Amniotic epithelial cell (primary cell): Measurements from ENCODE around the gene ATXN2.
"Not testable (repeated sequence)": the region's sequence is repeated elsewhere in the genome, so short reads cannot be mapped to it uniquely, and the experiment has no call there.

Experiments used
- DNase-seq: peaks from one replicate; pipeline ENCODE4 v3.0.0-alpha.2; 2010; ENCODE audit warnings: low read depth

ATXN2 gene

DNA sequence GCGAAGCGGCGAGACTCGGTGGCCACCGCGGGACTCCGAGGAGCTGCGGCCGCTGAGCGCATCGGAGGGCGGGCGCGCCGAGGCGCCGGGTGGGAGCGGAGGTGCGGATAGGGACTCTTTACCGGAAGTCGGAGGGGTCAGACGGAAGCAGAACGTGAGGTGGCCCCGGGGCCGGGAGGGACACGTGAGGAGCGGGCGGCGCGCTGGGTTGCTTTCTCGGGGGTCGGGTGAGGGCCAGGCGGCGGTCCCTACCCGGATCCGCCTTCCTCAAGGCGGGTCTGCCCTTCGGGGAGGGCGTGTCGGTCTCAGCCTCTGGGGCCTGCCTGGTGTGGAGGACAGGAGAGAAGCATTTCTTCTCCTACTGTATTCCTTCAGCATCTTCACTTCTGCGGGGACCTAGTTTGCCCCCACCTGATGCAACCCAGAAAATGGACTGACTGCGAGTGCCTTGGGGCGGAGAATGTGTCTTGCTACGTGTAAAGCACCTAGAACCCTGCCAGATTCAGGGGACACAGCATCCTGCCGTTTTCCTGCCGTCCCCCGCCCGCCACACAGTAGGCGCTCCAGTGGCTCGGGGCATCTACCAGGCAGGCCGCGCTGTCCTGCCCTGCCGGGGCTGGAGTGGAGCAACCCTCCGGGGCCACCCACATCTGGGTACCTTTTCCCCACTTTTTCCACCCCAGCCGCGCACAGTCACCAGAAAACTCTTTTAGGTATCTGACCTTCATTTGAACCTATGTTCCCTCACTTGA is 514 bp upstream of the ATXN2 start:
- peak; percentile 91 for DNase-seq

DNA sequence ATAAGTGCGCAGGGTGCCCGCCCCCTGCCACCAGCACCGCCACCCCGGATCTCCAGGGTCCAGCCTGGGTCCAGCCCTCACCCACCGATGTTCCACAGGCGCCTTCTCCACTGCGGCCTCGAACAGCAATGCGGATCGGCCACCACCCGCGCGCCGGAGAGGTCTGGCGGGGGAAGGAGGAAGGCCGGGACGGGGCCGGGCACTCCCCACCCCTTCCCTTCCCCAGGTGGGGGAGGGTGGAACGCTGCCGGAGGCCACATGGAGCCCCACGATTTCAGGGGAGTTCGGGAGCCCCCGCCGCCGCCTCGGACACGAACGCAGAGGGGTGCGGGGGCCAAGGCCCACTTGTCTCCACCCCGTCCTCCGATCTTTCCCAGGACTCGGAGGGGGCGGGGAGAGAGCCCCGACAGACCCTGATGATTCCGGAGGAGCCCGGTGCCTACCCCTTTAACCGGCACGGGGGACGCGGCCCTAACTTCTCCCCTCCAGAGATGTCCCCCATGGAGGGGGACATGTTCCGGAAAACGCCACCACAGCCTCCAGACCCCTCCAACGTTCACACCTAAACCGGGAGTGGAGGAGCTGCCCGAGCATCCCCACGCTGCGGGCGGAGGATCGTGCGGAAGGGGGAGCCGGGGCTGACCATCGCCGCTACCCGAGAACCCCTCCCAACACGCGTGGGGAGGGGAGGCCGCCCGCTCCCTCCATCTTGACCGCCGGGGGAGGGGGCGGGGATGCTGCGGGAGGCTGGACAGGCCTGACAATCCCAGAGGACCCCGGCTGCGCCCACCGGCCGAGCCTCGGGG is 1.1 kb downstream of the ATXN2 start:
- peak; percentile 43 for DNase-seq

DNA sequence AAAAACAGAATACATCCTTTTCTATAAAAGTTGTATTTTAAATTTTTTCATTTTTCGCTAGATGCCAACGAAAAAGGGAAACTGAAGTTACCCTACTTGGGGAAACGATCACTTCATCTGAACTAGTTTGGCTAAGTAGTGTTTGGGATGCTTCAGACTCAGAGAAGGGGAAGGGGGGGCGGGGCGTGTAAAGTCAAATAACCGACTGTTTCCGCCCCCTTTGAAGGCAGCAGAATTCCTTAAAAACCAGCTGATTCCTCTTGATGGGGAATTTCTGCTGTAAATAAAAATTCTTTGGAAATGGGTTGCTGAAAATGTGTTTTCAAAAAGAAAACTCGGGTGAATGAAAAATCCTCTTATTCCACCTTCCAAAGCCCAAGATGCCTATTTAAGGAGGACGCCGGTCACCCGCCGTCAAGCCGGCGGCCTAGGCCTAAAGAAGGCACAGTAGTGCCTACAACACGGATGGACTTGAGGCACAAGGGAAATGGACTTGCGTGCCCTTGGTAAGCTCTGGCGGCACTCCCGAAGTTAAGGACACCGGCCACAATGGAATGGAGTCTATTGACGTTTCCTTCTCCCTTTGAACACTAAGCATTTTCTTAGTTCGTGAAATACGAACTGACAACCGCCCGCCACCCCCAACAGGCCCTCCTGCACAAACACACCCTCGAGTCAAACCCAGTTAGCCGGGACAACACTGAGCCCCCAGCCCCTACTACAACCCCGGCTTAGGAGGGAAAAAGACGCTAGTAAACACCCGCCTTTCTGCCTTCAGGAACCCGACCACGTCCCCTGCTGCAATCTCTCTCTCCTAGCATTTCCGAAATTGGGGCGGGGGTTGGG is 1.9 kb downstream of the ATXN2 start:
- peak; percentile 59 for DNase-seq

DNA sequence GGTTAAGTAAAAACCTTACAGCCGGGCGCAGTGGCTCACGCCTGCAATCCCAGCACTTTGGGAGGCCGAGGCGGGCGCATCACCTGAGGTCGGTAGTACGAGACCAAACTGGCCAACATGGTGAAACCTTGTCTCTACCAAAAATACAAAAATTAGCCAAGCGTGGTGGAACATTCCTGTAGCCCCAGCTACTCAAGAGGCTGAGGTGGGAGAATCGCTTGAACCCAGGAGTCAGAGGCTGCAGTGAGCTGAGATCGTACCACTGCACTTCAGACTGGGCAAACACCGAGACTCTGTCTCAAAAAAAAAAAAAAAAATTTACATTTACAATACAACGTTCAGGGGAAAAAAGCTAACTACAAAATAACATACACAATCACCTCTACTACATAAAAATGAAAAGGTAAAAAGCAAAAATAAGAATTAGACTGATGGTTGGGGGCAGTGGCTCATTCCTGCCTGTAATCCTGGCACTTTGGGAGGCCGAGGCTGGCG is 3.7 kb downstream of the ATXN2 start:
- not testable (repeated sequence) for DNase-seq

DNA sequence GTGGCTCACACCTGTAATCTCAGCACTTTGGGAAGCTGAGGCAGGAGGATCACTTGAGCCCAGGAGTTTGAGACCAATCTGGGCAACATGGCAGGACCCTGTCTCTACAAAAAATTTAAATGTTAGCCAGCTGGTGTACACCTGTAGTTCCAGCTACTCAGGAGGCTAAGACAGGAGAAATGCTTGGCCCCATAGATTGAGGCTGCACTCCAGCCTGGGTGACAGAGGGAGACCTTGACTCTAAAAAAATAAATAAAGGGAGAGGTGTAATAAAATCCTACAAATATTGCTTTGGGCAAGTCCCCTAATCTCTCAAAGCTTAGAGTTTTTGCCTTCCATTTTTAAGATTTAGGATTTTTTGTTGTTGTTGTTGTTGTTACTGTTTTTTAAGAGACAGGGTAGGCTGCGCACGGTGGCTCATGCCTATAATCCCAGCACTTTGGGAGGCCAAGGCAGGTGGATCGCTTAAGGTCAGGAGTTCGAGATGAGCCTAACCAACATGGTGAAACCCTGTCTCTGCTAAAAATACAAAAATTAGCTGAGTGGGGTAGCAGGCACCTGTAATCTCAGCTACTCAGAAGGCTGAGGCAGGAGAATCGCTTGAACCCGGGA is 7.6 kb downstream of the ATXN2 start:
- DNase-seq = not testable (repeated sequence)

DNA sequence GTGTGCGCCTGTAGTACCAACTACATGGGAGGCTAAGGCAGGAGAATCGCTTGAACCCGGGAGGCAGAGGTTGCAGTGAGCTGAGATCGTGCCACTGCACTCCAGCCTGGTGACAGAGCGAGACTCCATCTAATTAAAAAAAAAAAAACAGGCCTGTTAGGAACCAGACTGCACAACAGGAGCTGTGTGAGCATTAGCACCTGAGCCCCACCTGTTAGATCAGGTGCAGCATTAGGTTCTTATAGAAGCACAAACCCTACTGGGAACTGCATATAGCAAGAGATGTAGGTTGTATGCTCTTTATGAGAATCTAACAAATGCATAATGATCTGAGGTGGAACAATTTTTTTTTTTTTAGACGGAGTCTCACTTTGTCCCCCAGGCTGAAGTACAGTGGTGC is 8.6 kb downstream of the ATXN2 start:
- DNase-seq = no peak

DNA sequence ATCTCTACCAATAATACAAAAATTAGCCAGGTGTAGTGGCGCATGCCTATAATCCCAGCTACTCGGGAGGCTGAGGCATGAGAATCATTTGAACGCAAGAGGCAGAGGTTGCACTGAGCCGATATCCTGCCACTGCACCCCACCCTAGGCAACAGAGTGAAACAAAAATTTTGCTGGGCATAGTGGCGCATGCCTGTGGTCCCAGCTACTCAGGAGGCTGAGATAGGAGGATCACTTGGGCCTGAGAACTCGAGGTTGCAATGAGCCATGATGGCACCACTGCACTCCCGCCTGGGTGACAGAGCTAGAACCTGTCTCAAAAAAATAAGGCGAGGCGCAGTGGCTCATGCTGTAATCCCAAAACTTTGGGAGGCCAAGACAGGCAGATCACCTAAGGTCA is 9.5 kb downstream of the ATXN2 start:
- no peak for DNase-seq

DNA sequence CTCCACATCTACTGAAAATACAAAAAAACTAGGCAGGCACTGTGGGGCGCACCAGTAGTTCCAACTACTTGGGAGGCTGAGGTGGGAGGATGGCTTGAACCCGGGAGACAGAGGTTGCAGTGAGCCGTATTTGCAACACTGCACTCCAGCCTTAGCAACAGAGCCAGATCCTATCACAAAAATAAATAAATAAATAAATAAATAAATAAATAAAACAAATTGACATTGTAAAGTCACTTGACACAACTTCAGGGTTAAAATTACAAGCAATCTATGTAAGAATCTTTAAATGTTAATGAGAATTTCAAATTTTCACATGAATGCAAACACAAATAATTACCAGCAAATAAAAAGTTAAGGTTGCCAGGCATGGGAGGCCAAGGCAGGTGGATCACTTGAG is 11.1 kb downstream of the ATXN2 start:
- no peak for DNase-seq

DNA sequence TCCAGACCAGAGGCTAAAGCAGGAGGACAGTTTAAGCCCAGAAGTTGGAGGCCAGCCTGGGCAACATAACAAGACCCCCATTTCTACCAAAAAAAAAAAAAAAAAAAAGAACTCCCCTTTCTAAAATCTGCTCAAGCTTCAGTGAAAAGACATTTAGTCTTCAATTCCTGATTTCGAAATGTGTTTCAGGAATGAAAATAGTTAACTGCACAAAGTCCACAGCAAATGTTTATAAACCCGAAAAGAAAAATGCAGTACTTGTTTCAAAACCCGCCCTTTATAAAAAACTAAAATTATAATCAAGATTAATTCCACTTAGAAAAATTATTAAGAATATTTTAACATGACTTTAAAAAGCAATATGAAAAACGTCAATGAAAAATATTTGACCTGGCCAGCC is 12.1 kb downstream of the ATXN2 start:
- no peak for DNase-seq

DNA sequence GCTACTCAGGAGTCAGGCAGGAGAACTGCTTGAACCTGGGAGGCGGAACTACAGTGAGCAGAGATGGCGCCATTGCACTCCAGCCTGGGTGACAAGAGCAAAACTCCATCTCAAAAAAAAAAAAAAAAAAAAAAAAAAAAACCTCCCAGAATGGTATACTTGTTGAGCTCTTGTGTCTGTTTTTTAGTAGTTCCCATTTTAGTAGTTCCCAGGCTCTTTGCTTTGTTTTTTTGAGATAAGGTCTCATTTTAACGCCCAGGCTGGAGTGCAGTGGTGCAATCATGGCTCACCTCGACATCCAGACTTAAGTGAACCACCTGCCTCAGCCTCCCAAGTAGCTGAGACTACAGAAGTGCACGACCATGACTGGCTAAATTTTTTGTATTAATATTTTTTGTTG is 13.4 kb downstream of the ATXN2 start:
- DNase-seq = no peak

DNA sequence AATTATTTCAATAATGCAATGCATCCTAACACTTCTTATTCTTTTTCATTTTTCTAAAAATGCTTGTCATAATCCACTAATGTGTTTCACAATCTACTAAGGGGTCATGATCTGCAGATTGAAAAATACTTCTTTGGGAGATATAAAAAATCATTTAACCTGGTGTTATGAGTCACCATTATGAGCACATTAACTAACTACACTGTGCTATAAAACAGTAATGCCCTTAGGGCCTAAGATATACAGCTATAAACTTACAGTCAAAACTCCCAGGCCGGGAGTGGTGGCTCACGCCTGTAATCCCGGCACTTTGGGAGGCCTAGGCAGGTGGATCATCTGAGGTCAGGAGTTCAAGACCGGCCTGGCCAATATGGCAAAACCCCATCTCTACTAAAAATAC is 14.2 kb downstream of the ATXN2 start:
- DNase-seq = peak; percentile 72

DNA sequence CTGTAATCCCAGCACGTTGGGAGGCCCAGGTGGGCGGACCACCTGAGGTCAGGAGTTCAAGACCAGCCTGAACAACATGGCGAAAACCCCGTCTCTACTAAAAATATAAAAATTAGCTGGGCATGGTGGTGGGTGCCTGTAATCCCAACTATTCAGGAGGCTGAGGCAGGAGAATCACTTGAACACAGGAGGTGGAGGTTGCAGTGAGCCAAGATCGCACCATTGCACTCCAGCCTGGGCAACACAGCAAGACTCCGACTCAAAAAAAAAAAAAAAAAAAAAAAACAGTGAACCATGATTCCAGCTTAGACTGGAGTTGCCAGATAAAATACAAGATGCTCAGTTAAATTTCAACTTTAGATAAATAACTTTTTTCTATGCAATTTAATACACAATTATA is 15.6 kb downstream of the ATXN2 start:
- DNase-seq = not testable (repeated sequence)

DNA sequence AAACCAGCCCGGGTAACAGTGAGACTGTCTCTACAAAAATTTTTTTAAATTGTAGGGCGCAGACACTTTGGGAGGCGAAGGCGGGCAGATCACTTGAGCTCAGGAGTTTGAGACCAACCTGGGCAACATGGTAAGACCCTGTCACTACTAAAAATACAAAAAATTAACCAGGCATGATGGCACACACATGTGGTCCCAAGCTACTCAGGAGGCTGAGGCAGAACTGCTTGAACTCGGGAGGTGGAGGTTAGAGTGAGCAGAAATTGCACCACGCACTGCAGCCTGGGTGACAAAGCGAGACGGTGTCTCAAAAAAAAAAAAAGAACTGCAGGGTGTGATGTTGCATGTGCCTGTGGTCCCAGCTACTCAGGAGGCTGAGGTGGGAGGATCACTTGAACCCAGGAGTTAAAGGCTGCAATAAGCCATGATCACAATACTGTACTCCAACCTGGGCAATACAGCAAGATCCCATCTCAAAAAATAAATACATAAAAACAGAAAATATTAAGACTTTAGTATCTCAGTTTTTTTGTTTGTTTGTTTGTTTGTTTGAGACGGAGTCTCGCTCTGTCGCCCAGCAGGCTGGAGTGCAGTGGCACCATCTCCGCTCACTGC is 16.9 kb downstream of the ATXN2 start:
- DNase-seq = no peak

DNA sequence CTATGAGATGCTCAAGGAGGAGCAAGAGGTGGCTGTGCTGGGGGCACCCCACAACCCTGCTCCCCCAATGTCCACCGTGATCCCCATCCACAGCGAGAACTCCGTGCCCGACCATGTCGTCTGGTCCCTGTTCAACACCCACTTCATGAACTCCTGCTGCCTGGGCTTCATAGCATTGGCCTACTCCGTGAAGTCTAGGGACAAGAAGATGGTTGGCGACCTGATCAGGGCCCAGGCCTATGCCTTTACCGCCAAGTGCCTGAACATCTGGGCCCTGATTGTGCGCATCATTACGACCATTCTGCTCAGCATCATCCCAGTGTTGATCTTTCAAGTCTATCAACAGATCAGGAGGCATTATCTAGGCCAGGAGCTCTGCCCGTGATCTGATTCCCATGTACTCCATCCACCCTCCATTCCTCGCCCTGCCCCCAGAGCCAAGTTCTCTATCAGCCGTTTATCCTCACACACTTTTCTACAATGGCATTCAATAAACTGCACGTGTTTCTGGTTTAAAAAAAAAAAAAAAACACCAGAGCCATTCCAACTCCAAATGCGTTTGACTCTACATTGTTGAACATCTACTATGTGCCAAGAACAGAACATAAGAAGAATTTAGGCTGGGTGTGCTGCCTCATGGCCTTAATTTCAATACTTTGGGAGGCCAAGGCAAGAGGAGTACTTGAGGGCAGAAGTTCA is 17.5 kb downstream of the ATXN2 start:
- DNase-seq = no peak

DNA sequence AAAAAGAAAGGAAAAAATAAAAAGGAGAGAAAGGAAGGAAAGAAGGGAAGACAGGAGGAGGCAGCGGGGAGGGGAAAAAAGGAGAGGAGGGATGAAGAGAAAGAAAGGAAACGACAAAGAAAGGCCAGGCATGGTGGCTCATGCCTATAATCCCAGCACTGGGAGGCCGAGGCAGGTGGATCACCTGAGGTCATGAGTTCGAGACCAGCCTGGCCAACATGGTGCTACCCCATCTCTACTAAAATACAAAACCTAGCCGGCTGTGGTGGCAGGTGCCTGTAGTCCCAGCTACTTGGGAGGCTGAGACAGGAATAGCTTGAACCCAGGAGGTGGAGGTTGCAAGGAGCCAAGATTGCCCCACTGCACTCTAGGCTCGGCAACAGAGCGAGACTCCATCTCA is 18.4 kb downstream of the ATXN2 start:
- no peak for DNase-seq

DNA sequence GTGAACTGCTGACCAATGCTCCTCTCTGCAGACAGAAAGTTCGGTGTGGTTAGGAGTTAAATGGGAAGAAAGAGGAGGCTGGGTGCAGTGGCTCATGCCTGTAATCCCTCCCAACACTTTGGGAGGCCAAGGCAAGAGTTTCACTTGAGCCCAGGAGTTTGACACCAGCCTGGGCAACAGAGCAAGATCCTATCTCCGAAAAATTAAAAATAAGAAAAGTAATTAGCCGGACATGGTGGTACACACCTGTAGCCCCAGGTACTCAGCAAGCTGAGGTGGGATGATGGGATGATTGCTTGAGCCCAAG is 19.0 kb downstream of the ATXN2 start:
- DNase-seq = no peak

DNA sequence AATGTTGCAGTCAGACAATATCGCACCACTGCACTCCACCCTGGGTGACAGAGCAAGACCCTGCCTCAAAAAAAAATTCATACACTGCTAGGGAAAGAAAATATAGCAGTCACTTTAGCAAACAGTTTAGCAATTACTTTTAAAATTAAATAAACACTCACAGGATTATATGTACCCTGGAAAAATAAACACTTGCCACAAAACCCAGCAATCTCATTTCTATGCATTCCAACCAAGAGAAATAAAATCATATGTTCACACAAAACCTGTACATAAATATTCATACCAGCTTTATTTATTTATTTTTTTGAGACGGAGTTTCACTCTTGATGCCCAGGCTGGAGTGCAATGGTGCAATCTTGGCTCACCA is 20.2 kb downstream of the ATXN2 start:
- peak; percentile 48 for DNase-seq

DNA sequence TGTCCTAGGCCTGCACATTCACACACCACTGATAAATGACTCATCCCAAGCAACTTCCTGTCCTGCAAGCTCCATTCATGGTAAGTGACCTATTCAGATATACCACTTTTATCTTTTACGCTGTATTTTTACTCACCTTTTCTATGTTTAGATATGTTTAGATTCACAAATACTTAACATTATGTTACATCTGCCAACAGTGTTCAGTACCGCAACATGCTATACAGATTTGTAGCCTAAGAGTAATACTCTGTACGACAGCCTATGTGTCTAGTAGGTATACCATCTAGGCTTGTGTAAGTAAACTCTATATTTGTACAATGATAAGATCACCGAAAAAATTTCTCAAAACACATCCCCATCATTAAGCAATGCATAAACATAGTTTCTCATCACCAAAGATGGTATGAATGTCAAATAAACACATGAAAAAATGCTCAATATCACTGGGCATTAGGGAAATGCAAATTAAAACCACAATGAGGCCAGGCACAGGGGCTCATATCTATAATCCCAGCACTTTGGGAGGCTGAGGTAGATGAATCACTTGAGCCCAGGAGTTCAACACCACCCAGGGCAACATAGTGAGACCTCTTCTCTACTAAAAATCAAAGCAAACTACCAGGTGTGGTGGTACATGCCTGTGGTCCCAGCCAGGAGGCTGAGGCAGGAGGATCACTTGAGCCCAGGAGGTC is 20.7 kb downstream of the ATXN2 start:
- peak; percentile 89 for DNase-seq

DNA sequence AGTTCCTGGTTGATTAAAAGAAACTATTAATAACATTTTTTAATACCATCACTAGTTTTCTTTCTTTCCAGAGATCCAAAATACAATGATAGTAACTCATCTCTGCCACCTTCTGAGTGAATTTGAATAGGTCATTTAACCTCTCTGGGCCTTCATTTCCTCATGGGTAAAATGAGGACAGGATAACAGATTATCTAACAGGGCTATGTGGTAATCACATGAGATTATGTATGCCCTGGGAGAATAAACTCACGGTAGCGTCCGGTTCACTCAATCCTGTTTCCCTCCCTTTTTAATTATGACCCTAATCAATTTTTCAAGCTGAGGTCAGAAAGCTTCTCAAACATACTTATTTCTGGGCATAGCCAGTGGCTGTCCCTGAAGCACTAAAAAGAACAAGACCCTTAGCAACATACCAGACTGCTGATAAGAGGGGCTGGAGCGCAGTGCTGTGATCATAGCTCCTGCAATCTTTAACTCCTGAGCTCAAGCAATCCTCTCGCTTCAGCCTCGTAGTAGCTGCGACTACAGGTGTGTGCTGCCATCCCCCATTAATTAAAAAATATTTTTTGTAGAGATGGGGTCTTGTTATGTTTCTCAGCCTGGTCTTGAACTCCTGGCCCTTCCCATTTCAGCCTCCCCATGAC is 24.2 kb downstream of the ATXN2 start:
- no peak for DNase-seq

DNA sequence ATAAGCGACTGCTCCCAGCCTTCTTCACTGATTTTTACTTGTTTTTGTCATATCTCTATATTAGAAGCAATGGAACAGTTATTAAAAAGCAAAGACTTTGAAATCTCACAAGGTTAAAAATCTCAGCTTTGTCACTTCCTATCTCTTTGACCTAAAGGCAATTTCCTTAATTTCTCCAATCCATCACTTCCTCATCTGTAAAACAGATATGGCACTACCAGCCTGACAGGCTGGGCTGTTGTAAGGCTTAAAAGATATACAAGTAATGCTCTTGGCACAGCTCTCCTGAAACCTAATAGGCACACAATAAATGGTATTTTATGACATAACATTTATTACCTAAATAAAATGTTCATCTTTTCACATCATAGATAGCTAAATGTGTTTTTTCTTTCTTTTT is 25.6 kb downstream of the ATXN2 start:
- DNase-seq = no peak
